Measurements from ENCODE around the gene MICOS13.

DNA sequence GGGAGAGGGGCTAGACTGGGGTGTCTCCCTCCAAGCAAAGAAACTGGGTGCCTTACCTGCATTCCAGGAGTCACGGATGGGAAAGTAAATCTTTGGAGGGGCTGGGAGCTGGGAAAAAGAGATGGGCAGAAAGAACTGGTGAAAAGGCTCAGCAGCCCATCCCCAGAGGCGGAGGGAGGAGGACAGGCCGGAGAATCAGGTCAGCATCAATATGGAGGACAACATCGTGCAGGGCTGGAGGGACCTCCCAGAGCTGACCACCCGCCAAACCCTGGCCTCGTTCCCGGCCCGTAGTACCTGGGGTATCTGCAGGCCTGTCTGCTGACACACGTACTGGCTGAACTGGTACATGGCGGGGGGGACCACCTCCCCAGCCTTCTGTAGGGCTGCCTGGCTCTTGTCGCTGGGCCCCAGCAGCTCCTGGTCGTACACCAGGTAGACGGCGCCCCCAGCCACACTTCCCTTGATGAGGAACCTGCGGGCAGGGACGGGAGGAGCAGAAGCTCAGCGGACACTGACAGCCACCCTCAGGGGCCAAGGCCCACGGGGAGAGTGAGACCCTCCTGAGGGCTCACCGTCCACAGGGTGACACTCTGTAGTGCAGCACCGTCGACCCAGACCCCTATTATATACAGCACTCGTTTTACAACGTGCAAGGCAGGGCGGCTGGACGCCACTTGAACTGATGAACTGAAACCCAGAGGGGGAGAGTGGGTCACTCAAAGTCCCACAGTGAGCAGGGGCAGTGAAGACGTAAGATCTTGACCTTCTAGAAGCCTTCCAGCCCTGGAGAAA is 830 bp downstream of the MICOS13 start:
- TF ChIP-seq CTCF (IDR thresholded peaks at IDR 0.05; ENCODE audit: low read depth, low read length, poor library complexity, severe bottlenecking): no peak
- TF ChIP-seq EZH2phosphoT487 (IDR thresholded peaks at IDR 0.05; ENCODE audit: borderline replicate concordance, low read length): no peak
